ENCODE data around the gene CNTNAP5.
"Not testable (repeated sequence)": the region's sequence is repeated elsewhere in the genome, so short reads cannot be mapped to it uniquely, and the experiment has no call there.

CNTNAP5 gene

DNA sequence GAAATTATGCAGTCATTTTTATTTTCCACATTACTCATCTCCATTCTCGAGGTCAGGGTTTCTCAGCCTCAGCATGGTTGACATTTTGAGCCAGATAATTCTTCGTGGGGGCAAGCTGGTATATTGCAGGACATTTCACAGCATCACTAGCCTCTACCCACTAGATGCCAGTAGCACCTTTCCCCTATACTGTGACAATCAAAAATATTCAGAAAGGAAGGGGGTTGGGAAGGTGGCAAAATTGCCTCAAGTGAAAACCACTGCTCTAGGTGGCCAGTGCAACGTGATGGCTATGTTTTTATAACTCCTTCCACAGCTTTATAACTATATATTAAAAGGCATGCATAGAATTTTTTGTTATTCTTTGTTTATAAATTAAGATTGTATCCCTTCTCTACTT, 294.5 kb downstream of the CNTNAP5 start:
- H3K9me3 ChIP-seq (ENCODE audit: control insufficient read depth, insufficient read depth, low read length) = no peaks in the 10 kb centered on the region
- peaks cover 7% of the 10 kb centered on the region; the same call in 1 of the 2 replicates for H3K4me1 ChIP-seq (ENCODE audit: insufficient read depth, low read length)
- H3K36me3 ChIP-seq (ENCODE audit: insufficient read depth, low read length) = no peaks in the 10 kb centered on the region
- H3K9ac ChIP-seq (ENCODE audit: low read depth, low read length) = no peak overlapping the region

DNA sequence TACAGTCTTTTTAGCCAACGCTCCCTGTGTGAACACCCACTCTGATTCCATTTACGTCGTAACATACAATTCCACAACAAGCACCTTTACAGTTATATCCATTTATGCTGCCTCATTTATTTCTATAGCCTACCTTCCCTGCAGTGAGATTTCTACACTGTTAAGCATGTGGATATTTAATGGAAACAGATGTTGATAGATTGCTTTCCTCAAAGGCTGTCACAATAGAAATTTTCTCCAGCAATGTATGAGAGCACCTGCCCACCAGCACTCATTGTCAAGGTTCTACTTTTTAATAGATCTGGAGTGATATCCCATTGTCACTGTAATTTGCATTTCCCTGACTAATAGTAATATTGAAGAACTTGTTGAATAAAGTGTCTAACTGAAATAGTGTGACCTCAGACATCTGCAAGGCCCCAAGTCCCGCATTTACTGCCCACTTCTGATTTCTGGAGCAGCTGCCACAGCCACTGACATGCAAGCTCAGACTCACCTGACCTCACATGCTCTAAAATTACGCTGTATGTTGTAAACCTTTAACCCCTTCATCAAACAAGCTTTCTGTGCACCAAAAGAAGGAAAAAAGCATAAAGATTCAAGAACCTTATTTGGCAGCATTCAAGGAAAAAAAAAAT, 295.1 kb downstream of the CNTNAP5 start:
- Histone ChIP-seq H3K36me3 (ENCODE audit: insufficient read depth, low read length) (no peaks in the 10 kb centered on the region), H3K9me3 (ENCODE audit: control insufficient read depth, insufficient read depth, low read length) (no peaks in the 10 kb centered on the region), H3K9ac (ENCODE audit: low read depth, low read length) (no peak overlapping the region), H3K4me1 (ENCODE audit: insufficient read depth, low read length) (peaks cover 7% of the 10 kb centered on the region; the same call in 1 of the 2 replicates)

DNA sequence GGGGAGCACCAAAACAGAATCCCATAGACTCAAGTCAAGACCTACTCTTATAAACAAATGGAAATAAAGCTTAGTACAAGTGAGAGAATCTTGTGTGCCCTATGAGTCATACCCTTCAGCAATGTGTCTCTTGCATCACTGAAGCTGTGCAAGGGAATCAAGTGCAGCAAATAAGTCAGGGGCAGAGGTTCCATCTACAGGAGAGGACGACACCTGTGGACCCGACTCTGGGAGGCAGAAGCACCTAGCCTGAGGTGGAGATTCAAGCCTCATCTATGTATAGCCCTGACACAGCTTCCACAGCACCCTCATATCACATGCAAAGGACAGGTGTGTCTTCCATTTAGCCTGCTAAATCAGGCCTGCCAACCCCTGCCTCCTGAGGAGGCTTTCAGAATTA, 298.2 kb downstream of the CNTNAP5 start:
- no peaks in the 10 kb centered on the region for H3K36me3 ChIP-seq (ENCODE audit: insufficient read depth, low read length)
- no peak overlapping the region for H3K9ac ChIP-seq (ENCODE audit: low read depth, low read length)
- peaks cover 11% of the 10 kb centered on the region; the same call in 1 of the 2 replicates for H3K4me1 ChIP-seq (ENCODE audit: insufficient read depth, low read length)
- no peaks in the 10 kb centered on the region for H3K9me3 ChIP-seq (ENCODE audit: control insufficient read depth, insufficient read depth, low read length)

DNA sequence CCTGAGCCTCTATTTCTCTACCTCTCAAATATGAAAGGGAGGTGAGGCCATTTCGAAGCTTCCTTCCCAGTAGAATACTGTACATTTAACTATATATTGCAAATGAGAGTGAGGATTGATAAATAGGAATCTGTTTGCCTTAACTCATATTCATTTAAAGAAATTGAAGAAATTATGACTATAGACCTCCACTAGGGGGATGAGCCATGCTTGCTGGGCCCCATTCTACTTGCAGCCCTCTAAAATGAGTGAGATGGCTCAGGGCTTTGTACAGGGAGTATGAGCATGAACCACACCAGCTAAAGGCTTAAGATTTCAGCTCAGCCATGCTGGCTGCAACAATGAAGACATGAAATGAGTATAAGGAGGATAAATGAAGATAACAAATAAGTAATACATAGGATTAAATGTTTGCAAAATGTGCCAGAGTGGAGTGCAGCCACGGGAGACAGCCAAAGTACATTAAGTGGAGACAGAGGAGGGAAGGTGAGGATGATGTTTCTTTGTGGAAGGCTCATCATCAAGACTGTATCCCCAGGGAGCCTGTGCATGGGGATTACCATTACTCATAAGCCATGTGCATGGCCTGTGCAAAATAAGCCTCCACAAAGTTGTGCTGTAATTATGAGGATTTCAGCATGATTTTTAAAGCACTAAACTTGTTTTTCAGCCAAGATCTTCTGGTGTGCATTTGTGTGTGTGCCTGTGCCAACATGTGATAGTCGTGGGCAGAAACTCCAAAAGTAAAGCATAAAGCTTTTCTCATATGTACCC, 300.8 kb downstream of the CNTNAP5 start:
- Histone ChIP-seq H3K9me3 (ENCODE audit: control insufficient read depth, insufficient read depth, low read length) (no peaks in the 10 kb centered on the region), H3K36me3 (ENCODE audit: insufficient read depth, low read length) (no peaks in the 10 kb centered on the region), H3K4me1 (ENCODE audit: insufficient read depth, low read length) (peaks cover 17% of the 10 kb centered on the region; the same call in 1 of the 2 replicates), H3K9ac (ENCODE audit: low read depth, low read length) (no peak overlapping the region)

DNA sequence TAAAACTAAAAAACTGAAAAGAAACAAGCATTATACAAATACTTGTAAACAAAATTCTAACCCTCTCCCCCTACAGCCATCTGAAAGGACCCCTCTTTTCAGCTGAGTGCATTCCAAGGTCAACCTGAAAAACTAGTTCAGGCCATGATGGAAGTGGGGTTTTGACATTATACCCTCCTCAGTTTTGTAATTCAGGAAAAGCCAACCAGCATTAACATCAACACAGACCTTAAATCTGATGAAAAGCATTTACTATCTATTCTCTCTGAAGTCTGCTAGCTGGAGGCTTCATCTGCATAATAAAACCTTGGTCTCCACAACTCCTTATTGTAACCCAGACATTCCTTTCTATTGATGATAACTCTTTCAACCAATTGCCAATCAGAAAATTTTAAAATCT, 302.2 kb downstream of the CNTNAP5 start:
- H3K4me1 ChIP-seq (ENCODE audit: insufficient read depth, low read length) = peaks cover 17% of the 10 kb centered on the region; the same call in 1 of the 2 replicates
- no peak overlapping the region for H3K9ac ChIP-seq (ENCODE audit: low read depth, low read length)
- no peaks in the 10 kb centered on the region for H3K9me3 ChIP-seq (ENCODE audit: control insufficient read depth, insufficient read depth, low read length)
- no peaks in the 10 kb centered on the region for H3K36me3 ChIP-seq (ENCODE audit: insufficient read depth, low read length)

DNA sequence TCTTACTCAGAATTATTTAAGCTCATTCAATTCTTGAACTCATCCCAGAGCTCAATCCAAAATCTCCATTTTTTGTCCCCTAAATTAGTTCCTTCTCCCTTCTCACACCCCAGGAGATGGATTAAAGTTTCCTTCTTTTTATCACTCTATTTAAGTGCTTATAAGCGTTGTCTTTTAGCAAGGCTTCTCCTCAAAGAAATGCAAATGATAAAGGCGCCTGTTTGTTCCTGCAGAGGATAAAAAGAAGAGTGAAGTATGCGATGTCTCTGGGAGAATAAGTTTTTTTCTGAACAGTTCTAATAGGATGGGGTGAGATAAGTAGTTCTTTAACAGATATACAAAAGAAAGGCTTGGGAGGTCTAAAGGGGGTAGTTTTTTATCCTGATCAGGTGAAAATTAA, 303.3 kb downstream of the CNTNAP5 start:
- no peaks in the 10 kb centered on the region for H3K9me3 ChIP-seq (ENCODE audit: control insufficient read depth, insufficient read depth, low read length)
- H3K36me3 ChIP-seq (ENCODE audit: insufficient read depth, low read length) = no peaks in the 10 kb centered on the region
- H3K9ac ChIP-seq (ENCODE audit: low read depth, low read length) = no peak overlapping the region
- H3K4me1 ChIP-seq (ENCODE audit: insufficient read depth, low read length) = peaks cover 14% of the 10 kb centered on the region; the same call in 1 of the 2 replicates

DNA sequence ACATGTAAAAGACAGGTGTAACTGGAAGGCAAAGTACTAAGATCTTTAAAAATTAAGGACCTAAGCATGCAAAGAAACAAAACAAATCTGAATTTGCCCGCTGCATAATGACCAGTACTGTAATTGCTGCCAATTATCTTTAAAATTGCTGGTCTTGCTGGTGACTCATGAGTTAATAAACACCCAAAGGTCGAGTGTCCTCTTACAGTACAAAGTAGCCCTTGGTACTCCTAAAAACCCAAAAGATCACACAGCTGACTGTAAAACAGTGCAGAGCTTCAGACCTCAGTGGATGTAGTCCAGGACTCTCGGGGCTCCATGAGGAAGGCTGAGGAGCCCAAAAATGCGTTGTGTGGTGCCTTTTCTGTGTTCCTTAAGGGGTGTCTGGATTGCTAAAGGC, 308.7 kb downstream of the CNTNAP5 start:
- no peak overlapping the region for H3K9ac ChIP-seq (ENCODE audit: low read depth, low read length)
- peaks cover 8% of the 10 kb centered on the region; the same call in 1 of the 2 replicates for H3K4me1 ChIP-seq (ENCODE audit: insufficient read depth, low read length)
- no peaks in the 10 kb centered on the region for H3K9me3 ChIP-seq (ENCODE audit: control insufficient read depth, insufficient read depth, low read length)
- no peaks in the 10 kb centered on the region for H3K36me3 ChIP-seq (ENCODE audit: insufficient read depth, low read length)

DNA sequence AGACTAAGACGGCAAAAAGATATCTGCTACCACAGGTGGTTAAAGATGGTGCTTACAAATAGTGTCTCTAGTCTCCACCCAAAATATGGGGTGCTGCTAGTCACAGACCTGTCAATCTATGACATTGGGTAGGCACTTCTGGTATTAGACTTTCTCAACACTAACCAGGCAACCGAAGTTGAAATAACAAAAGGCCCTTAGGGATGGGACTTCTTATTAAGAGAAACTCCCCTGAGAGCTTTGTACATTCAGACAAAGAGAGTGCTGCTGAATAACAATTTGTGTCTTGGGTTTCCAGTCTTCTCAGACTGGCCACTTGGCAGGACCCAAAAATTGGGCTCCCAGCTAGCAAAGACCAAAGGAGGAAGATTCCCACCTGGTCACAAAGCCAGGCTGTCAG, 310.0 kb downstream of the CNTNAP5 start:
- Histone ChIP-seq H3K9me3 (ENCODE audit: control insufficient read depth, insufficient read depth, low read length) (0 out of 2 replicates have a peak, but pooled peaks cover 4% of the 10 kb centered on the region), H3K36me3 (ENCODE audit: insufficient read depth, low read length) (no peaks in the 10 kb centered on the region), H3K4me1 (ENCODE audit: insufficient read depth, low read length) (no peaks in the 10 kb centered on the region), H3K9ac (ENCODE audit: low read depth, low read length) (no peak overlapping the region)

DNA sequence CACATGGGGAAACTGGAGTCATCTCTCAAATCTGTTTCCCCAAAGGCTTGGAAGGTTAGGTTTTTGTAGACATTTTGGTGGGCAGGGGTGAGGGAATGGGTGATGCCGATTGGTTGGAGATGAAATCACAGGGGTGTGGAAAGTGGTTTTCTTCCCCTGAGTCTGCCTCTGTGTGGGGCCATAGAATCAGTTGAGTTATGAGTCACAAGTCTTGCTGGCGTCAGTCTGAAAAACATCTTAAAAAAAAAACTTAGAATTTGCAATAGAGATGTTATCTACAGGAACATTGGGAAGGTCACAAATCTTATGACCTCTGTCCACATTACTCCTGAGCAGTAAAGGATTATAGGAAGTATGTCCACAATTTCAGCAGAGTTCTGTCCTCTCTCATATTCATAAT, 314.6 kb downstream of the CNTNAP5 start:
- 0 out of 2 replicates have a peak, but pooled peaks cover 4% of the 10 kb centered on the region for H3K9me3 ChIP-seq (ENCODE audit: control insufficient read depth, insufficient read depth, low read length)

DNA sequence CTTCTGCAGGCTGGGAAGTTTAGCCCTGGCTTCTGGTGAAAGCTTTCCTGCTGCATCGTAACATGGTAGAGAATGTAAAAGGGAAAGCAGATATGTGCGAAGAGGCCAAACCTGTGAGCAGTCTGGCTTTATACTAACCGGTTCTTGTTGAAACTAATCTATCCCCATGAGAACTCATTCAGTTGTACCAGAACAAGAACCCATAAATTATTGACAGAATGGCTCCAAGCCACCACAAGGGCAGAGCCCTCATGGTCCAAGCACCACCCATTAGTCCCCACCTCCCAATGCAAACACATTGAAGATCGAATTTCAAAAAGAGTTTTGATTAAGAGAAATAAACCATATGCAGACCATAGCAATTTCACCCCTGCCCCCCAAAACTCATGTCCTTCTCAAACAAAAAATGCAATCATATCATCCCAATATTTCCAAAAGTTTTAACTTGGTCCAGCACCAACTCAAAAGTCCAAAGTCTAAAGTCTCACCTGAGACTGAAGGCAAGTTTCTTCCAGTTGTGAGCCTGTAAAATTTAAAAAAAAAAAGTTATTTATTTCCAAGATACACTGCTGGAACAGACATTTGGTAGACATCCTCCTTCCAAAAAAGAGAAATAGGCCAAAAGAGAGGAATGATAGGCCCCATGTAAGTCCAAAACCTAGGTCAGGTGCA, 318.9 kb downstream of the CNTNAP5 start:
- 0 out of 2 replicates have a peak, but pooled peaks cover 4% of the 10 kb centered on the region for H3K9me3 ChIP-seq (ENCODE audit: control insufficient read depth, insufficient read depth, low read length)
- no peak overlapping the region for H3K9ac ChIP-seq (ENCODE audit: low read depth, low read length)
- H3K36me3 ChIP-seq (ENCODE audit: insufficient read depth, low read length) = no peaks in the 10 kb centered on the region
- peaks cover 6% of the 10 kb centered on the region; the same call in 1 of the 2 replicates for H3K4me1 ChIP-seq (ENCODE audit: insufficient read depth, low read length)

More for the DNA sequence above, 314.6 kb downstream of the CNTNAP5 start:
- Histone ChIP-seq H3K9ac (ENCODE audit: low read depth, low read length) (no peak overlapping the region), H3K36me3 (ENCODE audit: insufficient read depth, low read length) (no peaks in the 10 kb centered on the region), H3K4me1 (ENCODE audit: insufficient read depth, low read length) (no peaks in the 10 kb centered on the region)

DNA sequence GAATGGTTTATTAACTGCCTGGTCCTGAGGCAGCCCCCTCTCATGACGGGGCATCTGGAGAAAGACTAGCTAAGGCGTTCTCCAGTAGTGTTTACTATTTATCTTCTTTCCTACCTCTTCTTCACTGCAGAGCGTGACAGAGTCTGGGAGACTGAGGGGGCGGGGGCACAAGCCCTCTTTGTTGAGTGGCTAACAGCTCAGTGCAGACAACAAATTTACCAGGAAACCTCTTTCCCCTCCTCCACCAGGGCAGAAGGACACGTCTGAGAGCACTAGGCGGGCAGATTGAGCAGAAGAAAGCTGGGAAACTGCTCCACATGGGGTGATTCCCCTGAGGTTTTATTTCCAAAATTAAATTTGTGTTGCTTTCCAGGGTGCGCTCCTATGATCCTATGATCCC, 322.1 kb downstream of the CNTNAP5 start:
- no peaks in the 10 kb centered on the region for H3K36me3 ChIP-seq (ENCODE audit: insufficient read depth, low read length)

DNA sequence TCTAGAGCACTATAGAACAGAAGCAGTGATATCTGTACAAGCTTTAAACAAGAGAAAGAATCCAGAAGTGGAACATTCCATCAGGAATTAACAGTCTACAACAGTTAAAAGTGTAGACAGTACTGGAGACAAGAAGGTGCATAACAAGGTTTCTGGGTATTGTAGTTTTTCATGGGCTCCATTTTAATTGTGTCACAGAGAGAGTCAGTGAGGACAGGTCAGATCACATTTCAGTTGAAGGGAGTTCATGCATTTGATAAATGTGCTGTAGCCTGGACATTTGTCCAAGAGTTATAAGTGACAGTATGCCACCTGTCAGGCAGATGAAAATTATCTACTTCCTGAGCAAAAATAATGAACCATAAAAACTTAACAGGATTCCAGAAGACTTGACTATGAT, 328.6 kb downstream of the CNTNAP5 start:
- H3K9me3 ChIP-seq (ENCODE audit: control insufficient read depth, insufficient read depth, low read length) = no peaks in the 10 kb centered on the region
- H3K9ac ChIP-seq (ENCODE audit: low read depth, low read length) = no peak overlapping the region
- H3K4me1 ChIP-seq (ENCODE audit: insufficient read depth, low read length) = 0 out of 2 replicates have a peak, but pooled peaks cover 3% of the 10 kb centered on the region
- H3K36me3 ChIP-seq (ENCODE audit: insufficient read depth, low read length) = no peaks in the 10 kb centered on the region

More for the DNA sequence above, 322.1 kb downstream of the CNTNAP5 start:
- H3K4me1 ChIP-seq (ENCODE audit: insufficient read depth, low read length) = peaks cover 10% of the 10 kb centered on the region; the same call in 1 of the 2 replicates
- no peaks in the 10 kb centered on the region for H3K9me3 ChIP-seq (ENCODE audit: control insufficient read depth, insufficient read depth, low read length)
- H3K9ac ChIP-seq (ENCODE audit: low read depth, low read length) = no peak overlapping the region

DNA sequence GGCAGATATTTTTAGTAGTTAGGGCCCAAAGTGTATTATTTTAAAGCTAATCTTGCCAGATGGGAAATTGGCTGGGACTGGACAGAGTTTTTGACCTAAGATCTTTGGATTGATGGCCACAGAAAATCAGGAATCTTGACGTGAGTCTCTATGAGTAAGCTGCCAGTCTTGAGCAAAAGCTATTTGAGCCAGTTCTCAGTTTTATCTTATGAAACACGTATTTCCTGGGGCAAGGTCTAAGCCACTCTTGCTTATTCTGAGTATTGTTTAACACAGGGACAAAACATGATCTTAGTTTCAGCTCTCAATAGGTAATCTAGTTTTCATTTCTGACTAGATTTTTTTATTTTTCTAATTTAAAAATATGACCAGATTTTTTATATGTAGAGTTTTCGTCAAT, 329.4 kb downstream of the CNTNAP5 start:
- H3K9me3 ChIP-seq (ENCODE audit: control insufficient read depth, insufficient read depth, low read length) = no peaks in the 10 kb centered on the region
- 0 out of 2 replicates have a peak, but pooled peaks cover 3% of the 10 kb centered on the region for H3K4me1 ChIP-seq (ENCODE audit: insufficient read depth, low read length)
- H3K9ac ChIP-seq (ENCODE audit: low read depth, low read length) = no peak overlapping the region
- no peaks in the 10 kb centered on the region for H3K36me3 ChIP-seq (ENCODE audit: insufficient read depth, low read length)

DNA sequence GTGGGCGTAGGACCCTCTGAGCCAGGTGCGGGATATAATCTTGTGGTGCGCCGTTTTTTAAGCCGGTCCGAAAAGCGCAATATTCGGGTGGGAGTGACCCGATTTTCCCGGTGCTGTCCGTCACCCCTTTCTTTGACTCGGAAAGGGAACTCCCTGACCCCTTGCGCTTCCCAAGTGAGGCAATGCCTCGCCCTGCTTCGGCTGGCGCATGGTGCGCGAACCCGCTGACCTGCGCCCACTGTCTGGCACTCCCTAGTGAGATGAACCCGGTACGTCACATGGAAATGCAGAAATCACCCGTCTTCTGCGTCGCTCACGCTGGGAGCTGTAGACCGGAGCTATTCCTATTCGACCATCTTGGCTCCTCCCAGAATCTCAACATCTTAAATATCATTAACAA, 336.9 kb downstream of the CNTNAP5 start:
- H3K4me1 ChIP-seq (ENCODE audit: insufficient read depth, low read length); H3K9ac ChIP-seq (ENCODE audit: low read depth, low read length); H3K9me3 ChIP-seq (ENCODE audit: control insufficient read depth, insufficient read depth, low read length); H3K36me3 ChIP-seq (ENCODE audit: insufficient read depth, low read length): not testable (repeated sequence)
